Activated CD4-positive, alpha-beta T cell treated with anti-CD3 and anti-CD28 coated beads for 36 hours (primary cell): ENCODE data around the gene DCLK3. TPM values are rescaled to one million over a fixed set of nuclear protein-coding genes. Genes with fewer than 3 reads are reported as not detected.

Experiments used
- ATAC-seq: fragments of 200-7000 bp; cut with Tn5 transposase; one replicate; pipeline ENCODE4 v1.10.0; 2021; ENCODE audit warnings: mild to moderate bottlenecking, moderate library complexity
- CTCF ChIA-PET: fragments of 350-600 bp; sonication (Branson Sonifier 250); formaldehyde crosslinking; loops from one replicate; lab custom pipeline; 2021; ENCODE audit warnings: antibody characterized with exemption; lab: Charles Lee
- POLR2A ChIA-PET: fragments of 350-600 bp; sonication (Branson Sonifier 250); formaldehyde crosslinking; loops from one replicate; lab custom pipeline; 2021; ENCODE audit warnings: antibody characterized with exemption, inconsistent platforms; lab: Charles Lee
- DNase-seq: peaks from one replicate; pipeline ENCODE4 v3.0.0-alpha.2; 2020
- H3K27ac Mint-ChIP-seq: one replicate; pipeline ENCODE4 v1.8.0; 2021; ENCODE audit warnings: mixed read lengths
- H3K27me3 Mint-ChIP-seq: one replicate; pipeline ENCODE4 v1.8.0; 2021; ENCODE audit warnings: mixed read lengths
- H3K36me3 Mint-ChIP-seq: one replicate; pipeline ENCODE4 v1.8.0; 2021; ENCODE audit warnings: low read depth, mixed read lengths
- H3K4me1 Mint-ChIP-seq: one replicate; pipeline ENCODE4 v1.8.0; 2021; ENCODE audit warnings: mixed read lengths
- H3K4me3 Mint-ChIP-seq: one replicate; pipeline ENCODE4 v1.8.0; 2021; ENCODE audit warnings: mild to moderate bottlenecking, moderate library complexity, mixed read lengths
- H3K9me3 Mint-ChIP-seq: one replicate; pipeline ENCODE4 v1.8.0; 2021; ENCODE audit warnings: low read depth, mixed read lengths
- intact Hi-C, 2 experiments: fragments of 100-400 bp; cut with DNase I in 1 of 2; cut with micrococcal nuclease in 1 of 2; formaldehyde crosslinking; loops; one replicate each; pipeline versions ENCODE4 v1.14.2 to v1.15.1; 2022 to 2024; cut with DNase I, micrococcal nuclease
- total RNA-seq, 2 experiments: library from RNA; stranded (reverse); gene quantifications; one replicate each; pipeline ENCODE4 v1.2.3, GENCODE V29; 2021

Gene DCLK3
- under 1 TPM; 0.30 TPM for total RNA-seq

DNA sequence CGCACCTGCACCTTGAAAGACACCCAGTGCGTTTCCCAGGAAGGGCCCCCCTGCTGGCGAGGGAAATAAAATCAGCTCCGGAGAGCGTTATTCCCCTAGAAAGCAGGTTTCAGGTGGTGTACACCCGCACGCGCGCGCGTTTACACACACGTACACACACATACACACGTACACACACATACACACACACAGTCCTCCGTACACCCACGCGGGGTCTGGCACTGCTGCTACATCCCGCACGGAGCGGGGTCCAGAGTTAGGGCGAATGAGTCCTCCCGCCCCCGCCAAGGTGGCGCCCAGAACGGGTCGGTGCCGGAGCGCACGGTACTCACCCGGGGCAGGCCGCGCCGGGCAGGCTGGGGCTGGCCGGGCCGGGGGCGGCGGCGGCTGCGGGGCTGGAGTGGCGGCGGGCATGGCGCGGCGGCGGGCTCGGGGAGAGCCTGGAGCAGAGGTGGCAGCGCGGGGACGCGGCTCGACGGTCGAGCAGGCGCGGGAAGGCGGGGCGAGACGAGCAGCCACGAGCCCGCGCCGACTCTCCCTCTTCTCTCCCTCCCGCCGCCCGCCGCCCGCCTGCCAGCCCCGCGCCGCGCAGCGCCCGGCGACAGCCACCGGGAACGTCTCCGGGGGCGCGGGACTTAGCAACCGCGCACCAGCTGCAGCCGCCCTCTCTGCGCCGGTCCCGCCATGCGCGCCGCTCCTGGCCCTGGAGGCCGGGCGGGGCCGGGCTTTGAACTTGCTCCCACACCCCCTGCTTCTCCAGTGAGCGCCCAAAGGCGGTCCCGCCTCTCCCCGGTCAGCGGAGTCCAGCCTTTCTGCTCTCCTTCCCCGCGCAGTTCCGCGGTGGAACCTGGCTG is at the start of gene DCLK3:
TSS of gene DCLK3 (minus strand) at position 704 of the 854 bp plus-strand sequence. CDS start at position 414, 290 bp downstream.
- Mint-ChIP-seq H3K27me3 (peaks cover 59% of the 10 kb centered on the region), H3K36me3 (no peaks in the 10 kb centered on the region), H3K27ac (peak within 1 kb of the TSS; percentile 63), H3K4me3 (peak within 1 kb of the TSS; percentile 53), H3K9me3 (no peaks in the 10 kb centered on the region), H3K4me1 (peaks cover 4% of the 10 kb centered on the region)
- intact Hi-C loops: no loop called here
- ChIA-PET CTCF (interaction anchor here (0.6 to 1.4 kb wide), 3 partner anchors 11 to 215 kb away, joined by 4 read pairs; no protein-coding TSS in a partner anchor), POLR2A (no interaction called here)
- DNase-seq (peak; percentile 50), ATAC-seq (peak; percentile 55)

- DNase-seq (no peak), ATAC-seq (peak; percentile 53)
- intact Hi-C loops: no loop called here
- no peaks in the 10 kb centered on the region for H3K27me3 Mint-ChIP-seq
- no peaks in the 10 kb centered on the region for H3K9me3 Mint-ChIP-seq
- CTCF ChIA-PET: interaction anchor here (0.7 to 1.8 kb wide), 2 partner anchors 17 to 55 kb away, joined by 3 to 5 read pairs; no protein-coding TSS in a partner anchor
- POLR2A ChIA-PET: no interaction called here
- H3K27ac Mint-ChIP-seq: no peak overlapping the region
- H3K4me1 Mint-ChIP-seq: no peaks in the 10 kb centered on the region
- H3K36me3 Mint-ChIP-seq: no peaks in the 10 kb centered on the region
- H3K4me3 Mint-ChIP-seq: no peak overlapping the region
Observed at GRCh38 chr3:36813305-36813704, 49.0 kb upstream of the DCLK3 start.

GRCh38 chr3:36812240-36812639 is 47.9 kb upstream of the DCLK3 start:
- H3K4me1 Mint-ChIP-seq: no peaks in the 10 kb centered on the region
- no peaks in the 10 kb centered on the region for H3K27me3 Mint-ChIP-seq
- no peaks in the 10 kb centered on the region for H3K9me3 Mint-ChIP-seq
- H3K27ac Mint-ChIP-seq: no peak overlapping the region
- ChIA-PET CTCF (interaction anchor here (0.5 to 1.8 kb wide), 4 partner anchors 31 to 889 kb away, joined by 3 to 5 read pairs (median 3); no protein-coding TSS in a partner anchor), POLR2A (no interaction called here)
- DNase-seq (no peak), ATAC-seq (no peak)
- H3K36me3 Mint-ChIP-seq: no peaks in the 10 kb centered on the region
- H3K4me3 Mint-ChIP-seq: no peak overlapping the region
- intact Hi-C loops: no loop called here

DNA sequence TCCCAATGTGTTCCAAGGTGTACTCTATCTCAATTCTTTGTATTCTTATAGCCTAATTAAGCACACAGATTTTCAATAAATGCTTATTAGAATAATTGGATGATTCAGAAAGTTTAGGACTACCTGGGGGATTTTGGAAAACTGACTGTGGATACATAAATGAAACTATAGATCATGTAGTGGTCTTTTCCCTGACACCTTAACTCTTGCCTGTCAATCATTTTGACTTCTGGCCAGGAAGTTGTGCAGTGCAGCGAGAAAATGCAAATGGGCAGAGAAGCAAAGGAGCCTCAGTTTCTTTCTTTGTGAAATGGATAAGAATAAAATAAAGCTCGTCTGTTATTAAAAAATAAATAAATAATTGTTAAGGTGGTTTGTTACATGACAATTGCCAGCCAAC is 47.4 kb upstream of the DCLK3 start:
- POLR2A ChIA-PET: no interaction called here
- Mint-ChIP-seq H3K9me3 (no peaks in the 10 kb centered on the region), H3K36me3 (no peaks in the 10 kb centered on the region), H3K4me1 (no peaks in the 10 kb centered on the region), H3K27ac (no peak overlapping the region), H3K27me3 (no peaks in the 10 kb centered on the region), H3K4me3 (no peak overlapping the region)
- intact Hi-C loops: no loop called here
- CTCF ChIA-PET: interaction anchor here (1.0 to 1.8 kb wide), 3 partner anchors 30 to 57 kb away, joined by 3 to 5 read pairs (median 3); no protein-coding TSS in a partner anchor
- ATAC-seq (no peak), DNase-seq (no peak)

DNA sequence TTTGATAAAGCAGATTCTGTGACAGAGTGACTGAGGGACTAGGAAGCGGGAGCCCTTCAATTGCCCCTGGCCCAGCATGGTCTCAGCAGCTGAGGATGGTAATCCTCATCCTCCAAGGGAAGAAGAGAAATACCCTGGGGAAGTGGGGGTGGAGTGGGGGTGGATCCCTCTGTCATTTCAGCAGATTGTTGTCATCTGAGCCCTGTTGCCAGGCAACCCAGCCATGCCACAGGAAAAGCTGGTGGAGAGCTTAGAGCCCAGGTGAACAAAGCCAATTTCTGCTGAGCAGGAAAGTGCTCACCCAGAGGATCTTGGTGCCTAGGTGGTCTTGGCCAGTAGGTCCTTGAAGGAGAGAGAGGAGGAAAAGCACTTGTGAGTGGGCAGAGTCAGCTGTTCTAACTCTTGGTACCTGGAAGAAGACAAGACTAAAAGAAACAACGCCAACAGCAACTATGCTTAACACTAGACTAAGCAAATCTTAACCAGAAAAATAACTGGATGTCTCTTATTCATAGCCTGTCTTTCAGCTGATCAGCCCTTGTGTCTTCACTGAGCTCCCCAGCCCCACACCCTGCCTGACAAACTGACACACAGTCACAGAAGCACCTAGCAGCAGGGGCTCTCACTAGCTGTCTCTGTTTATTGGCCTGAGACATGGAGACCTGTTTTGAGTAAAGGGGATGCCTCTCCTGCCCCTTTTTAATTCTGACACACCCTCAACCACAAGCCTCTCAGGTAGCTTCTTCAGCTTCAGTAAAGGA is 40.1 kb upstream of the DCLK3 start:
- Mint-ChIP-seq H3K27ac (no peak overlapping the region), H3K36me3 (peaks cover 1% of the 10 kb centered on the region), H3K9me3 (peaks cover 5% of the 10 kb centered on the region), H3K27me3 (peaks cover 20% of the 10 kb centered on the region), H3K4me3 (no peak overlapping the region), H3K4me1 (no peaks in the 10 kb centered on the region)
- DNase-seq (no peak), ATAC-seq (no peak)
- ChIA-PET POLR2A (no interaction called here), CTCF (interaction anchor here (0.6 to 1.0 kb wide), 3 partner anchors 10 to 65 kb away, joined by 3 to 4 read pairs (median 3); no protein-coding TSS in a partner anchor)
- intact Hi-C loops: no loop called here

GRCh38 chr3:36803091-36803791 is 38.9 kb upstream of the DCLK3 start:
- H3K9me3 Mint-ChIP-seq: peaks cover 5% of the 10 kb centered on the region
- CTCF ChIA-PET: interaction anchor here (0.7 kb wide), 1 partner anchor 19 kb away, joined by 3 read pairs; no protein-coding TSS in a partner anchor
- intact Hi-C loops: no loop called here

DNA sequence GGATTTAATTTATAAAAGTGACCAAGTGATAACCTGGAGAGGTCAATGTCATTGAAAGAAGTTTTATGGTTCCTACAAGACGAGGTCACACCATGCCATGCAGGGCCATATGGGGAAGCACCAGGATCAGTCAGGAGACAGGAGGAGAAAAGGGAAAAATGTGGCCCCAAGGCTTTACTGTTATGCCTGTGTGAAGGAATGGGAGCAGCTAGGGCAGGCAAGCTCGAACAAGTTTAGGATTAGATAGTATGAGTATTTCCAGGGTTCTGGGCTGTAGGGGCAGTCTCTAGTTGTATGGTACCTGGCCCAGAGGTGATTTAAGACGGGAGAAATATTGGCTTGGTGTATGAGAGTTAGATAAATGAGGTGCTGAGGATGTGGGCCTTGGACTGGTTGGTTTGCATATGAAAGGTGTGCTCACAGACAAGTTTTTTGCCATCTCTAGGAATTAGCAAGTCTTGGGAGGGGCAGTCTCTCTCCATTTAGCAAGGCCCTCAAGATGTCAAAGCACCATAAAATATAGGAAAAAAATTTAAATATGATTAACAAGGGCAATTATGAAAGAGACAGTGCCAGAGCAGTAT is 36.3 kb upstream of the DCLK3 start:
- no peak overlapping the region for H3K27ac Mint-ChIP-seq
- no peak for ATAC-seq
- H3K4me3 Mint-ChIP-seq: no peak overlapping the region
- peaks cover 1% of the 10 kb centered on the region for H3K36me3 Mint-ChIP-seq
- POLR2A ChIA-PET: no interaction called here
- CTCF ChIA-PET: no interaction called here
- intact Hi-C loops: no loop called here
- no peaks in the 10 kb centered on the region for H3K9me3 Mint-ChIP-seq
- no peak for DNase-seq
- H3K27me3 Mint-ChIP-seq: peaks cover 14% of the 10 kb centered on the region
- no peaks in the 10 kb centered on the region for H3K4me1 Mint-ChIP-seq

More at GRCh38 chr3:36803091-36803791, 38.9 kb upstream of the DCLK3 start:
- no peak overlapping the region for H3K27ac Mint-ChIP-seq
- POLR2A ChIA-PET: no interaction called here
- H3K36me3 Mint-ChIP-seq: peaks cover 1% of the 10 kb centered on the region
- DNase-seq (no peak), ATAC-seq (no peak)
- H3K27me3 Mint-ChIP-seq: peaks cover 20% of the 10 kb centered on the region
- H3K4me1 Mint-ChIP-seq: no peaks in the 10 kb centered on the region
- no peak overlapping the region for H3K4me3 Mint-ChIP-seq

DNA sequence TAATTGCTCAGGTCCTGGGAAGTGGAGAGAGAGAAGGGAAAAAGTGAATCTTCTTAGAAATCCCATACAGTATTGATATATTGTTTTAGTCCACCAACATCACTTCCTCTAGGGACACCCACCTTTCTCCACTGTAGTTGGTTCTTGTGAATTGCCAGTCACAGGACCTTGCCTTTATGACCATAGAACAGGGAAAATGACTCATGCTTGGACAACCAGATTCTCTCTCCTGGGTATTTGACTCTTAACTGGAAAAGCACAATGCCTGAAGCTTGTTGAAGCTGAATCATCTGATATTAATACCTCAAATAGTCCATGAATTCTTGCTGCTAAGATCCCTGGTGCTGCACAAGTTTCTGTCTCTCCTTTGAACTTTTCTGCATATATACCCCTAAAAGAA is 32.5 kb upstream of the DCLK3 start:
- POLR2A ChIA-PET: no interaction called here
- no peak for DNase-seq
- Mint-ChIP-seq H3K27me3 (peaks cover 14% of the 10 kb centered on the region), H3K27ac (no peak overlapping the region), H3K4me3 (no peak overlapping the region), H3K36me3 (no peaks in the 10 kb centered on the region), H3K4me1 (no peaks in the 10 kb centered on the region), H3K9me3 (no peaks in the 10 kb centered on the region)
- CTCF ChIA-PET: no interaction called here
- ATAC-seq: no peak
- intact Hi-C loops: no loop called here

GRCh38 chr3:36796161-36796560 is 31.8 kb upstream of the DCLK3 start:
- intact Hi-C loops: no loop called here
- ChIA-PET POLR2A (no interaction called here), CTCF (no interaction called here)
- ATAC-seq: no peak
- no peaks in the 10 kb centered on the region for H3K9me3 Mint-ChIP-seq
- H3K4me3 Mint-ChIP-seq: no peak overlapping the region
- no peaks in the 10 kb centered on the region for H3K4me1 Mint-ChIP-seq
- H3K27ac Mint-ChIP-seq: no peak overlapping the region
- H3K36me3 Mint-ChIP-seq: no peaks in the 10 kb centered on the region
- no peak for DNase-seq
- H3K27me3 Mint-ChIP-seq: peaks cover 9% of the 10 kb centered on the region

- Mint-ChIP-seq H3K4me1 (no peaks in the 10 kb centered on the region), H3K4me3 (no peak overlapping the region), H3K9me3 (no peaks in the 10 kb centered on the region), H3K27ac (no peak overlapping the region), H3K36me3 (no peaks in the 10 kb centered on the region), H3K27me3 (peaks cover 6% of the 10 kb centered on the region)
- ATAC-seq: no peak
- ChIA-PET POLR2A (no interaction called here), CTCF (no interaction called here)
- intact Hi-C loops: no loop called here
- DNase-seq: no peak
Observed at GRCh38 chr3:36795622-36796021, 31.3 kb upstream of the DCLK3 start.
